Neuronal stem cell (in vitro differentiated cells): ENCODE results near the gene CDC6.

ENCODE experiments used
- DNase-seq: peaks from one replicate; pipeline ENCODE4 v3.0.0-alpha.2; 2013; ENCODE audit warnings: low spot score
- H2AFZ ChIP-seq: one replicate; pipeline ENCODE4 v1.6.1; 2013; ENCODE audit warnings: mild to moderate bottlenecking, low read length, inconsistent platforms
- H2AK5ac ChIP-seq: 2 replicates; pipeline ENCODE4 v1.6.1; 2013; ENCODE audit warnings: low read depth, mild to moderate bottlenecking, inconsistent platforms, low read length, moderate library complexity, mixed read lengths
- H2BK120ac ChIP-seq: 2 replicates; pipeline ENCODE4 v1.6.1; 2013; ENCODE audit warnings: low read depth, mild to moderate bottlenecking, inconsistent platforms, low read length, moderate library complexity, mixed read lengths
- H2BK12ac ChIP-seq: one replicate; pipeline ENCODE4 v1.6.1; 2013; ENCODE audit warnings: low read length, inconsistent platforms
- H2BK15ac ChIP-seq: 2 replicates; pipeline ENCODE4 v1.6.1; 2013; ENCODE audit warnings: mild to moderate bottlenecking, low read length, inconsistent platforms, mixed read lengths
- H2BK5ac ChIP-seq: one replicate; pipeline ENCODE4 v1.6.1; 2013; ENCODE audit warnings: inconsistent platforms, mild to moderate bottlenecking, low read length, moderate library complexity
- H3K14ac ChIP-seq: one replicate; pipeline ENCODE4 v1.6.1; 2013; ENCODE audit warnings: low read length, inconsistent platforms
- H3K18ac ChIP-seq: 2 replicates; pipeline ENCODE4 v1.6.1; 2013; ENCODE audit warnings: low read length, inconsistent platforms
- H3K23ac ChIP-seq: 2 replicates; pipeline ENCODE4 v1.6.1; 2013; ENCODE audit warnings: low read depth, mild to moderate bottlenecking, mixed read lengths, low read length, inconsistent platforms; ENCODE audit not compliant: poor library complexity
- H3K27ac ChIP-seq: replicated peaks from 3 replicates; pipeline ENCODE4 v1.5.1; 2013; ENCODE audit warnings: low read length, inconsistent platforms
- H3K27me3 ChIP-seq, 3 experiments: 2 replicates each; pipeline ENCODE4 v1.6.1; 2013; ENCODE audit warnings: low read length in 3 of 3, mild to moderate bottlenecking in 2 of 3, inconsistent platforms in 1 of 3, low read depth in 1 of 3, mixed read lengths in 1 of 3, moderate library complexity in 1 of 3; ENCODE audit not compliant: control insufficient read depth in 3 of 3, insufficient read depth in 3 of 3
- H3K36me3 ChIP-seq, 2 donors: replicated peaks in 1 of 2; 2 replicates each; pipeline ENCODE4 v1.6.1; 2013; ENCODE audit warnings: low read length in 2 of 2; ENCODE audit not compliant: control insufficient read depth in 2 of 2, insufficient read depth in 2 of 2
- H3K4ac ChIP-seq: 2 replicates; pipeline ENCODE4 v1.6.1; 2013; ENCODE audit warnings: inconsistent platforms, mild to moderate bottlenecking, low read length, moderate library complexity
- H3K4me1 ChIP-seq, 2 donors: 1 replicate in 1 of 2; 2 replicates in 1 of 2; pipeline ENCODE4 v1.6.1; 2013; ENCODE audit warnings: low read length in 2 of 2, low read depth in 1 of 2; ENCODE audit not compliant: control insufficient read depth in 2 of 2, insufficient read depth in 1 of 2
- H3K4me2 ChIP-seq: one replicate; pipeline ENCODE4 v1.6.1; 2013; ENCODE audit warnings: mild to moderate bottlenecking, low read length, inconsistent platforms; ENCODE audit not compliant: insufficient read depth, poor library complexity, severe bottlenecking
- H3K4me3 ChIP-seq, 2 donors: 2 replicates each; pipeline ENCODE4 v1.5.1; 2013; ENCODE audit warnings: low read length in 2 of 2, mild to moderate bottlenecking in 2 of 2, inconsistent platforms in 1 of 2, moderate library complexity in 1 of 2
- H3K79me1 ChIP-seq: one replicate; pipeline ENCODE4 v1.6.1; 2013; ENCODE audit warnings: low read depth, mild to moderate bottlenecking, inconsistent platforms, low read length, moderate library complexity
- H3K9ac ChIP-seq: one replicate; pipeline ENCODE4 v1.6.1; 2013; ENCODE audit warnings: mild to moderate bottlenecking, low read depth, low read length, inconsistent platforms; ENCODE audit not compliant: poor library complexity
- H3K9me3 ChIP-seq, 2 donors: replicated peaks in 1 of 2; 2 replicates each; pipeline versions ENCODE3 to v1.6.1; 2013; ENCODE audit warnings: low read length in 2 of 2, mild to moderate bottlenecking in 2 of 2, inconsistent platforms in 1 of 2, low read depth in 1 of 2, mixed read lengths in 1 of 2, moderate library complexity in 1 of 2; ENCODE audit not compliant: control insufficient read depth in 2 of 2, insufficient read depth in 1 of 2
- H4K8ac ChIP-seq: one replicate; pipeline ENCODE4 v1.6.1; 2013; ENCODE audit warnings: low read depth, mild to moderate bottlenecking, inconsistent platforms, low read length, moderate library complexity
- H4K91ac ChIP-seq: one replicate; pipeline ENCODE4 v1.6.1; 2013; ENCODE audit warnings: low read length, low read depth, mild to moderate bottlenecking, inconsistent platforms; ENCODE audit not compliant: poor library complexity
- WGBS, 2 donors: extraction: QIAGEN DNeasy Blood & Tissue Kit; methylation state at CpG; one replicate each; pipeline ENCODE4 v1.1.7; 2013; ENCODE audit warnings: missing lambda C conversion rate in 2 of 2, mixed read lengths in 1 of 2; ENCODE audit not compliant: insufficient read length in 2 of 2, insufficient replicate concordance in 1 of 2; ENCODE audit errors: extremely low coverage in 2 of 2; 5-methylcytosine and 5-hydroxymethylcytosine counted together

Gene CDC6

DNA sequence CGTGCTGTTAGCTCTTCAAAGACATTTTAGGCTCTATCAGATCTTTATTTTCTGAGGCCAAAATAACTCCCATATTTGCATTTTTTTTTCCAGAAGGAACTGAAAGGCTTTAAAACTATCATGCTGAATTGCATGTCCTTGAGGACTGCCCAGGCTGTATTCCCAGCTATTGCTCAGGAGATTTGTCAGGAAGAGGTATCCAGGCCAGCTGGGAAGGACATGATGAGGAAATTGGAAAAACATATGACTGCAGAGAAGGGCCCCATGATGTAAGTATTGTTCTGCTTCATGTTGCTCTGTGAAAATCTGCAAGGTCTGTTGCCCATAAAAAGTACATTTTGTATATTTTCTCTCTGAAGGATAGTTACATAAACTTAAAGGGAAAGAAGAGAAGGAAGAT, 5.7 kb downstream of the CDC6 start:
- no peak overlapping the region for H3K4ac ChIP-seq
- H3K14ac ChIP-seq, result no peak overlapping the region
- H2BK120ac ChIP-seq, result no peak overlapping the region
- H2BK15ac ChIP-seq, result no peak overlapping the region
- no peak overlapping the region for H3K27ac ChIP-seq
- no peak overlapping the region for H3K18ac ChIP-seq
- H3K23ac ChIP-seq, result no peak overlapping the region
- no peaks in the 10 kb centered on the region for H3K9me3 ChIP-seq
- H3K4me3 ChIP-seq, result no peak overlapping the region
- no peak overlapping the region for H3K9ac ChIP-seq
- H4K8ac ChIP-seq, result no peak overlapping the region
- H3K79me1 ChIP-seq, result no peaks in the 10 kb centered on the region
- no peak overlapping the region for H4K91ac ChIP-seq
- H3K4me2 ChIP-seq, result no peak overlapping the region
- DNase-seq, result no peak
- no CpG with 5 or more reads among the region's 1 CpG for WGBS, 2 donors
- no peak overlapping the region for H2AFZ ChIP-seq
- no peaks in the 10 kb centered on the region for H3K27me3 ChIP-seq
- H3K4me1 ChIP-seq, result peaks cover 0 to 2% of the 10 kb centered on the region in 2 donors
- H2BK12ac ChIP-seq, result no peak overlapping the region
- H3K36me3 ChIP-seq, result peaks cover 30 to 91% of the 10 kb centered on the region in 2 donors
- no peak overlapping the region for H2AK5ac ChIP-seq
- no peak overlapping the region for H2BK5ac ChIP-seq

DNA sequence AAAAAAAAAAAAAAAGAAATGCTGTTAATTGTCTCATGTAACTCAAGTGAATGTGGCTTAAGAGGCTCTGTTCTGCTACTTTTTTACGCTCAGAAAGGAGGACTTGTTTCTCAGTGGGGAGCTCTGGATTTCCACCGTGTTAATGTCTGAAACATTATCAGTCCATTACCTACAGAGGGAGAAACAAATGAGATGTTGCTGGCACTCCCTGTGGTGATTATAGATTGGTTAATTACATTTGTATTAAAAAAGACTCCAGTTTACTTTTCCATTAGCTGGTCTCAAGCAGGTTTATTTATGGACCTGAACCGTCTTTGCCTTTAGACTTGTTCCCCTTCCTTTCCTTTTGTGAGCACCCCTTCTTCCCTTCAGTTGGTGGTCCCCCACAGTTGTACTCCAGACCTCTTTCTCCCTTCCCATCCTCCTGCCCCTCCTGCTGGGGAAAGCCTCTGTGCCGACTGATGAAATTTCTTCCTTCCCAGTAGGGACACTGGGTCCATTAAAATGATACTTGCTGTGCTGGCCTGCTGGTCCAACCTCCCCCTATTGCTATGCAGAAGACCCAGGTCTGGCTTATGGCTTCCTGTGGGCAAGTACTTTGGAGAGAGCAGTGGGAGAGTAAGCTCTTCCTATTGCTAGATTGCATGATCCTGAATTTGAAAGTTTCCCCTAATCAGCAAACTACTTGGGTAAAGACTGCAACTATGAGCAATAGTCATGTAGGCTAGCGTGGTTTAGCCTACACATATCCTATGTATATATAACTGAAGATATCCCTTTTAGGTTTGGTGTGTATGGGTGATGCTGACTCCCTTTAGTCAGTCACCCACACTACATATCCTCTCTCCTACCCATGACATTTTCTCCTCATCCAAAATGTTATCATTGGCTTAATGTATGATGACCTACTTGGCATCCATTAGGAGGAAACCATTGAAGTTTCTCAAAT, 8.1 kb downstream of the CDC6 start:
- H3K27me3 ChIP-seq, result no peaks in the 10 kb centered on the region
- no peak overlapping the region for H3K9ac ChIP-seq
- no peak overlapping the region for H3K4me3 ChIP-seq
- H2AFZ ChIP-seq, result no peak overlapping the region
- H2BK15ac ChIP-seq, result no peak overlapping the region
- H3K79me1 ChIP-seq, result no peaks in the 10 kb centered on the region
- no peak overlapping the region for H3K4me2 ChIP-seq
- no peak overlapping the region for H4K8ac ChIP-seq
- DNase-seq, result no peak
- H3K14ac ChIP-seq, result no peak overlapping the region
- no peaks in the 10 kb centered on the region for H3K9me3 ChIP-seq
- H3K36me3 ChIP-seq, result peaks cover 35 to 95% of the 10 kb centered on the region in 2 donors
- no peaks in the 10 kb centered on the region for H3K4me1 ChIP-seq
- H2BK5ac ChIP-seq, result no peak overlapping the region
- no peak overlapping the region for H2BK12ac ChIP-seq
- no peak overlapping the region for H2AK5ac ChIP-seq
- no peak overlapping the region for H2BK120ac ChIP-seq
- no peak overlapping the region for H3K27ac ChIP-seq
- no peak overlapping the region for H3K4ac ChIP-seq
- H3K23ac ChIP-seq, result no peak overlapping the region
- H3K18ac ChIP-seq, result no peak overlapping the region
- H4K91ac ChIP-seq, result no peak overlapping the region
- WGBS, 2 donors, result no CpG with 5 or more reads among the region's 5 CpGs

DNA sequence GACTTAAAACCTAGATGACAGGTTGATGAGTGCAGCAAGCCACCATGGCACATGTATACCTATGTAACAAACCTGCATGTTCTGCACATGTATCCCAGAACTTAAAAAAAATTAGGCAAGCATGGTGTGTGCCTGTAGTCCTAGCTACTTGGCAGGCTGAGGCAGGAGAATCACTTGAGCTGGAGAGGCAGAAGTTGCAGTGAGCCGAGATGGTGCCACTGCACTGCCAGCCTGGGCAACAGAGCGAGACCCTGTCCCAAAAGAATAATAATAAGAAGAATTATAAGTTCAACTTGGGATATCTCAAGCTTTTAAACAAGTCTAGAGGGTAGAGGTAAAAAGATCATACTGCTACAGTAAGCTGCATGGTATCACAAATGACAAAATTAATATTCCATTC, 9.8 kb downstream of the CDC6 start:
- H3K36me3 ChIP-seq, result peaks cover 29 to 96% of the 10 kb centered on the region in 2 donors

DNA sequence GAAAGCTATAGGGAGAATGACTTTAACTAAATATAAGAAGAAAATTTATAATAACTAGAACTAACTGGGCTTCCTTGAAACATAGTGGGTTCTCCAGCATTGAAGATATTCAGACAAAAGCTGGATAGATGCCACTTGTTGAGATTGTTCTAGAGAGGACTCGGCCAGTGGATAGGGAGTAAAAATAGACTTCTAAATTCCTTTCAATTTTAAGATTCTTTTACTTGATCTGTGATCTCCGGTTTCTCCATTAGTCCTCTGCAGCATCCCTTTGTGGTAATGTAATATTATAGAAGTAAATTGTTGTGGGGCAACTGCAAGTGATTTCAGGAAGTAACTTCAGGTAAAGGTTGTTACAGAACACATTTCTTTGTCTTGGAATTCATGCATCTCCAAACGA, 11.0 kb downstream of the CDC6 start:
- H2BK5ac ChIP-seq, result no peak overlapping the region
- H3K36me3 ChIP-seq, result peaks cover 35 to 98% of the 10 kb centered on the region in 2 donors
- H3K23ac ChIP-seq, result no peak overlapping the region
- H2BK120ac ChIP-seq, result no peak overlapping the region
- no peak overlapping the region for H3K14ac ChIP-seq
- H3K4me3 ChIP-seq, result no peak overlapping the region
- H3K27me3 ChIP-seq, result no peaks in the 10 kb centered on the region
- no peak overlapping the region for H4K8ac ChIP-seq
- no peak overlapping the region for H3K18ac ChIP-seq
- H4K91ac ChIP-seq, result no peak overlapping the region
- H2BK12ac ChIP-seq, result no peak overlapping the region
- no peak for DNase-seq
- H3K79me1 ChIP-seq, result no peaks in the 10 kb centered on the region
- H3K27ac ChIP-seq, result no peak overlapping the region
- no peaks in the 10 kb centered on the region for H3K9me3 ChIP-seq
- no peak overlapping the region for H2BK15ac ChIP-seq
- no peak overlapping the region for H2AK5ac ChIP-seq
- H3K9ac ChIP-seq, result no peak overlapping the region
- no peak overlapping the region for H3K4me2 ChIP-seq
- WGBS, 2 donors, result no CpG with 5 or more reads among the region's 3 CpGs
- peaks cover 0 to 2% of the 10 kb centered on the region in 2 donors for H3K4me1 ChIP-seq
- H3K4ac ChIP-seq, result no peak overlapping the region
- H2AFZ ChIP-seq, result no peak overlapping the region

More for the DNA sequence above, 9.8 kb downstream of the CDC6 start:
- Histone ChIP-seq H3K27me3 (no peaks in the 10 kb centered on the region), H2AFZ (no peak overlapping the region), H3K9me3 (no peaks in the 10 kb centered on the region), H3K4ac (no peak overlapping the region), H3K9ac (no peak overlapping the region), H2AK5ac (no peak overlapping the region), H3K18ac (no peak overlapping the region), H3K14ac (no peak overlapping the region), H3K23ac (no peak overlapping the region), H2BK120ac (no peak overlapping the region), H3K4me1 (no peaks in the 10 kb centered on the region), H2BK15ac (no peak overlapping the region), H2BK5ac (no peak overlapping the region), H3K27ac (no peak overlapping the region), H3K4me2 (no peak overlapping the region), H2BK12ac (no peak overlapping the region), H4K8ac (no peak overlapping the region), H3K4me3 (no peak overlapping the region), H4K91ac (no peak overlapping the region), H3K79me1 (no peaks in the 10 kb centered on the region)
- WGBS, 2 donors, result no CpG with 5 or more reads among the region's 2 CpGs
- no peak for DNase-seq
